ENCODE measurements around the gene MRPS24.

Gene MRPS24

GRCh38 chr7:43895847-43896415 is 26.6 kb upstream of the MRPS24 start:
- Histone ChIP-seq H3K27me3 (ENCODE audit: control insufficient read depth in 5 of 5, insufficient read depth in 4 of 5, low read length in 5 of 5) (no peaks in the 10 kb centered on the region), H3K4me1 (ENCODE audit: control insufficient read depth in 5 of 5, insufficient read depth in 5 of 5, low read length in 5 of 5) (peaks cover 0 to 3% (median 0%) of the 10 kb centered on the region in 5 donors), H3K9ac (ENCODE audit: low read length in 5 of 5) (no peak overlapping the region), H3K27ac (ENCODE audit: low read depth, low read length) (no peak overlapping the region), H3K9me3 (ENCODE audit: control insufficient read depth in 5 of 5, low read length in 5 of 5) (no peaks in the 10 kb centered on the region), H3K36me3 (ENCODE audit: control insufficient read depth in 5 of 5, insufficient read depth in 5 of 5, low read length in 5 of 5) (peaks cover 0 to 4% (median 0%) of the 10 kb centered on the region in 5 donors), H3K4me3 (ENCODE audit: low read depth in 1 of 5, low read length in 5 of 5) (no peak overlapping the region)

- Histone ChIP-seq H3K36me3 (ENCODE audit: control insufficient read depth in 5 of 5, insufficient read depth in 5 of 5, low read length in 5 of 5) (peaks cover 0 to 4% (median 0%) of the 10 kb centered on the region in 5 donors), H3K4me1 (ENCODE audit: control insufficient read depth in 5 of 5, insufficient read depth in 5 of 5, low read length in 5 of 5) (peaks cover 0 to 10% (median 6%) of the 10 kb centered on the region in 5 donors), H3K9ac (ENCODE audit: low read length in 5 of 5) (no peak overlapping the region), H3K27ac (ENCODE audit: low read depth, low read length) (no peak overlapping the region), H3K27me3 (ENCODE audit: control insufficient read depth in 5 of 5, insufficient read depth in 4 of 5, low read length in 5 of 5) (no peaks in the 10 kb centered on the region), H3K4me3 (ENCODE audit: low read depth in 1 of 5, low read length in 5 of 5) (no peak overlapping the region), H3K9me3 (ENCODE audit: control insufficient read depth in 5 of 5, low read length in 5 of 5) (no peaks in the 10 kb centered on the region)
Measured at GRCh38 chr7:43891069-43891955, 22.0 kb upstream of the MRPS24 start.

GRCh38 chr7:43890468-43890867 is 21.2 kb upstream of the MRPS24 start:
- Histone ChIP-seq H3K27ac (ENCODE audit: low read depth, low read length) (no peak overlapping the region), H3K36me3 (ENCODE audit: control insufficient read depth in 5 of 5, insufficient read depth in 5 of 5, low read length in 5 of 5) (peaks cover 3 to 12% (median 8%) of the 10 kb centered on the region in 5 donors), H3K4me3 (ENCODE audit: low read depth in 1 of 5, low read length in 5 of 5) (no peak overlapping the region), H3K27me3 (ENCODE audit: control insufficient read depth in 5 of 5, insufficient read depth in 4 of 5, low read length in 5 of 5) (no peaks in the 10 kb centered on the region), H3K9me3 (ENCODE audit: control insufficient read depth in 5 of 5, low read length in 5 of 5) (no peaks in the 10 kb centered on the region), H3K4me1 (ENCODE audit: control insufficient read depth in 5 of 5, insufficient read depth in 5 of 5, low read length in 5 of 5) (peaks cover 0 to 10% (median 6%) of the 10 kb centered on the region in 5 donors), H3K9ac (ENCODE audit: low read length in 5 of 5) (no peak overlapping the region)

- H3K27me3 ChIP-seq (ENCODE audit: control insufficient read depth in 5 of 5, insufficient read depth in 4 of 5, low read length in 5 of 5) = no peaks in the 10 kb centered on the region
- H3K4me3 ChIP-seq (ENCODE audit: low read depth in 1 of 5, low read length in 5 of 5) = no peak overlapping the region
- peaks cover 6 to 20% (median 17%) of the 10 kb centered on the region in 5 donors for H3K36me3 ChIP-seq (ENCODE audit: control insufficient read depth in 5 of 5, insufficient read depth in 5 of 5, low read length in 5 of 5)
- peaks cover 0 to 10% (median 6%) of the 10 kb centered on the region in 5 donors for H3K4me1 ChIP-seq (ENCODE audit: control insufficient read depth in 5 of 5, insufficient read depth in 5 of 5, low read length in 5 of 5)
- H3K27ac ChIP-seq (ENCODE audit: low read depth, low read length) = peak overlapping the region; percentile 47
- no peak overlapping the region for H3K9ac ChIP-seq (ENCODE audit: low read length in 5 of 5)
- H3K9me3 ChIP-seq (ENCODE audit: control insufficient read depth in 5 of 5, low read length in 5 of 5) = no peaks in the 10 kb centered on the region
Measured at GRCh38 chr7:43888993-43889945, 20.0 kb upstream of the MRPS24 start.

GRCh38 chr7:43884617-43885016 is 15.3 kb upstream of the MRPS24 start:
- H3K9ac ChIP-seq (ENCODE audit: low read length in 5 of 5) = no peak overlapping the region
- no peak overlapping the region for H3K4me3 ChIP-seq (ENCODE audit: low read depth in 1 of 5, low read length in 5 of 5)
- peaks cover 10 to 45% (median 41%) of the 10 kb centered on the region in 5 donors for H3K36me3 ChIP-seq (ENCODE audit: control insufficient read depth in 5 of 5, insufficient read depth in 5 of 5, low read length in 5 of 5)
- no peaks in the 10 kb centered on the region for H3K9me3 ChIP-seq (ENCODE audit: control insufficient read depth in 5 of 5, low read length in 5 of 5)
- no peaks in the 10 kb centered on the region for H3K27me3 ChIP-seq (ENCODE audit: control insufficient read depth in 5 of 5, insufficient read depth in 4 of 5, low read length in 5 of 5)
- no peak overlapping the region for H3K27ac ChIP-seq (ENCODE audit: low read depth, low read length)
- peaks cover 0 to 12% (median 4%) of the 10 kb centered on the region in 5 donors for H3K4me1 ChIP-seq (ENCODE audit: control insufficient read depth in 5 of 5, insufficient read depth in 5 of 5, low read length in 5 of 5)

- peaks cover 10 to 48% (median 45%) of the 10 kb centered on the region in 5 donors for H3K36me3 ChIP-seq (ENCODE audit: control insufficient read depth in 5 of 5, insufficient read depth in 5 of 5, low read length in 5 of 5)
- no peaks in the 10 kb centered on the region for H3K9me3 ChIP-seq (ENCODE audit: control insufficient read depth in 5 of 5, low read length in 5 of 5)
- no peak overlapping the region for H3K27ac ChIP-seq (ENCODE audit: low read depth, low read length)
- H3K4me3 ChIP-seq (ENCODE audit: low read depth in 1 of 5, low read length in 5 of 5) = no peak overlapping the region
- H3K27me3 ChIP-seq (ENCODE audit: control insufficient read depth in 5 of 5, insufficient read depth in 4 of 5, low read length in 5 of 5) = no peaks in the 10 kb centered on the region
- peaks cover 0 to 9% (median 7%) of the 10 kb centered on the region in 5 donors for H3K4me1 ChIP-seq (ENCODE audit: control insufficient read depth in 5 of 5, insufficient read depth in 5 of 5, low read length in 5 of 5)
- peak overlapping the region in 1 of 5 donors; percentile 11 for H3K9ac ChIP-seq (ENCODE audit: low read length in 5 of 5)
Measured at GRCh38 chr7:43884209-43884608, 14.9 kb upstream of the MRPS24 start.

GRCh38 chr7:43880596-43880995 is 11.3 kb upstream of the MRPS24 start:
- no peak overlapping the region for H3K4me3 ChIP-seq (ENCODE audit: low read depth in 1 of 5, low read length in 5 of 5)
- peaks cover 6 to 76% (median 74%) of the 10 kb centered on the region in 5 donors for H3K36me3 ChIP-seq (ENCODE audit: control insufficient read depth in 5 of 5, insufficient read depth in 5 of 5, low read length in 5 of 5)
- H3K27ac ChIP-seq (ENCODE audit: low read depth, low read length) = no peak overlapping the region
- no peaks in the 10 kb centered on the region for H3K27me3 ChIP-seq (ENCODE audit: control insufficient read depth in 5 of 5, insufficient read depth in 4 of 5, low read length in 5 of 5)
- H3K4me1 ChIP-seq (ENCODE audit: control insufficient read depth in 5 of 5, insufficient read depth in 5 of 5, low read length in 5 of 5) = peaks cover 6 to 19% (median 11%) of the 10 kb centered on the region in 5 donors
- H3K9me3 ChIP-seq (ENCODE audit: control insufficient read depth in 5 of 5, low read length in 5 of 5) = no peaks in the 10 kb centered on the region
- no peak overlapping the region for H3K9ac ChIP-seq (ENCODE audit: low read length in 5 of 5)

- H3K4me1 ChIP-seq (ENCODE audit: control insufficient read depth in 5 of 5, insufficient read depth in 5 of 5, low read length in 5 of 5) = peaks cover 6 to 19% (median 11%) of the 10 kb centered on the region in 5 donors
- H3K4me3 ChIP-seq (ENCODE audit: low read depth in 1 of 5, low read length in 5 of 5) = no peak overlapping the region
- no peaks in the 10 kb centered on the region for H3K27me3 ChIP-seq (ENCODE audit: control insufficient read depth in 5 of 5, insufficient read depth in 4 of 5, low read length in 5 of 5)
- peaks cover 3 to 76% (median 75%) of the 10 kb centered on the region in 5 donors for H3K36me3 ChIP-seq (ENCODE audit: control insufficient read depth in 5 of 5, insufficient read depth in 5 of 5, low read length in 5 of 5)
- H3K27ac ChIP-seq (ENCODE audit: low read depth, low read length) = peak overlapping the region; percentile 68
- peak overlapping the region in 1 of 5 donors; percentile 28 for H3K9ac ChIP-seq (ENCODE audit: low read length in 5 of 5)
- no peaks in the 10 kb centered on the region for H3K9me3 ChIP-seq (ENCODE audit: control insufficient read depth in 5 of 5, low read length in 5 of 5)
Measured at GRCh38 chr7:43879477-43879876, 10.2 kb upstream of the MRPS24 start.

- Histone ChIP-seq H3K36me3 (ENCODE audit: control insufficient read depth in 5 of 5, insufficient read depth in 5 of 5, low read length in 5 of 5) (peaks cover 3 to 70% (median 69%) of the 10 kb centered on the region in 5 donors), H3K27me3 (ENCODE audit: control insufficient read depth in 5 of 5, insufficient read depth in 4 of 5, low read length in 5 of 5) (no peaks in the 10 kb centered on the region), H3K4me3 (ENCODE audit: low read depth in 1 of 5, low read length in 5 of 5) (no peak overlapping the region), H3K4me1 (ENCODE audit: control insufficient read depth in 5 of 5, insufficient read depth in 5 of 5, low read length in 5 of 5) (peaks cover 6 to 22% (median 12%) of the 10 kb centered on the region in 5 donors), H3K9ac (ENCODE audit: low read length in 5 of 5) (peak overlapping the region in 2 of 5 donors; percentile 28 to 64), H3K9me3 (ENCODE audit: control insufficient read depth in 5 of 5, low read length in 5 of 5) (no peaks in the 10 kb centered on the region), H3K27ac (ENCODE audit: low read depth, low read length) (peak overlapping the region; percentile 68)
Measured at GRCh38 chr7:43878867-43879266, 9.6 kb upstream of the MRPS24 start.
